ENCODE measurements around the gene FXYD6.

FXYD6 gene

GRCh38 chr11:117884994-117885393 lies 8.5 kb upstream of the FXYD6 start:
- DNase-seq (ENCODE audit: low read depth), result no peak

GRCh38 chr11:117883063-117883462 lies 6.6 kb upstream of the FXYD6 start:
- no peak for DNase-seq (ENCODE audit: low read depth)

DNA sequence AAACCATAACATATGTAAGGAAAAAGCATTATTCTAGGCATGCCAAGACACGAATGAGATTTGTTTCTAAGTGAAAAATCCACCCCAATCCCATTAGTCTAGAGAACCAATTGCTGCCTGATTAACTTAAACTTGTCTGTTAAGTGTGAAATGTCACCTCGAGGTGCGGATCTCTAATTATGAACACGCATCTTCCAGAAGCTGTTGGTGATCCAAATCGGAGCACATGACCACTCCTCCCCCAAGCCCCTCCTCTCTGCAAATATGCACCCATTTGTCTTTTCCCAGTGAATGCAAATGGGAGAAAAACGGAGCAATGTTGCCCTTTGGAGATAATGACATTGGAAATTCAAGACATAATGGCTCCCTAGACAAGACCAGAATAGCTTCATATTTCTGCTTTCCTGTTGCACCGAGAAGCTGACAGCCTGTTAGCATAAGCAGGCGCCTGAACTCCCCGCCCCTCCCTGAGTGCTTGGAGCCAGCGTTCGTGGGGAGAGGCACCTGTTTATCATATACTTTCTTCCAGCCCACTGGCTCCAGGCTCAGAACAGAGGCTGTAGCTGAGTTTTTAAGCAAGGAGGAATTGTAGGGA lies 6.0 kb upstream of the FXYD6 start:
- DNase-seq (ENCODE audit: low read depth), result no peak

GRCh38 chr11:117881217-117881616 lies 4.8 kb upstream of the FXYD6 start:
- DNase-seq (ENCODE audit: low read depth), result no peak

GRCh38 chr11:117879516-117880480 lies 3.3 kb upstream of the FXYD6 start:
- DNase-seq (ENCODE audit: low read depth), result no peak

- no peak for DNase-seq (ENCODE audit: low read depth)
Measured at GRCh38 chr11:117878939-117879475, 2.5 kb upstream of the FXYD6 start.

DNA sequence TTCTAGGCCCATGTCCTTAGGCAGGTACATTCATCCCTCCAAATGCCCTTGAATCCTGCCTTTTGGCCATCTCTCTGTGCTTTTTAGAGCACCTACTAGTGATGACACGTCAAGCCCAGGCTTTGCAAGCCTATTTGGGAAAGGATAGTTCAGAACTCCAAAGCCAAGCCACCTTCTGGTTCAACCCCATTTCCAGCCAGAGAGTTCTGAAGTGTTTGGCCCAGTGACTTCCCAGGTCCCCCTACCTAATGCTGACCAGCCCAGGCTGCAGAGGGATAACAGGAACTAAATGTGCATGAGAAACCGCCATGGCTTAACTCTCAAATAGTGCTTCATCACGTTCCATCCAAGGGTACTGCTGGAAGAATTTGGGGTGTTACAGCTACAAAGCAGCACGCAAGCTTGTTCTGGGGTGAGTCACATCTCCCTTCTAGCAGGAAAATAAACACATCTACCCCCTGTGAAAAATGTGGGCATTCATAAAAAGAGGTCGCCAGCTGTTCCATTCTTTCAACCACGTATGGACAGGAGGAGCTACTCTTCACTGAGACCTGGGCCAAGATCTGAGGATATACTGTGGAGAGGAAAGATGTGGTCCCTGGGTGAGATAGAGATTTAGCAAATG lies 2.0 kb upstream of the FXYD6 start:
- DNase-seq (ENCODE audit: low read depth), result no peak

GRCh38 chr11:117877120-117877784 lies 794 bp upstream of the FXYD6 start:
- no peak for DNase-seq (ENCODE audit: low read depth)

- DNase-seq (ENCODE audit: low read depth), result no peak
Measured at GRCh38 chr11:117876059-117876340, 458 bp downstream of the FXYD6 start.

DNA sequence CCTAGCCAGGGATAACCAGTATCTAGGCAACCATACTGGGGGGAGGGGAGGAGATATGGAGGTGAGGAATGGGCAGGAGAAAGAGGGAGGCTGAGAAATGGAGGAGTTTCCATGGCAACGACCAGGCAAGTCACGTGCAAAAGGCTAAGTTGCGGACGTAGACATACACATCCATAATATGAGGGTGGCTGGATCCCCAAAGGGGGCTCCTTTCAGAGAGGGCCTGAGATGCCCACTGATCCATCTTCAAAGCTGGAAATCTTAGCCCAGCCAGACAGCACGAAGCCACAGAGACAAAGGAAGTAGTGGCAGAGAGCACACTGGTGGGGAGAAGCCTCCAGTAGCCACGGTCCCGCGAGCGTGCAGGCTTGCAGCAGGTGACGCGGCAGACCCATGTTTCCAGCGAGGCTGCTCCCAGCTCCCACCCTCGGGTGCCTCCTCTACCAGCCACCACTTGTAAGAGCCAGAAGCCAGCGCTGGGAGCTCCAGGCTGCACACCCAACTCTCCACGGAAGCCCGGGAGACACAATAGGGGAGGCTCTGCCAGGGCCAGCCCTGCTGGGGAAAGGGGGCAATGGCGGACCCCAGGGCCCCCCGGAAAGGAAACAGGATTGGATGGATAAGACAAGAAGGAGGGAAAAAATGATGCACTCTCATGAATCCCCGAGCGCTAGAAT lies 938 bp downstream of the FXYD6 start:
- DNase-seq (ENCODE audit: low read depth), result no peak

- DNase-seq (ENCODE audit: low read depth), result no peak
Measured at GRCh38 chr11:117874910-117875381, 1.5 kb downstream of the FXYD6 start.

DNA sequence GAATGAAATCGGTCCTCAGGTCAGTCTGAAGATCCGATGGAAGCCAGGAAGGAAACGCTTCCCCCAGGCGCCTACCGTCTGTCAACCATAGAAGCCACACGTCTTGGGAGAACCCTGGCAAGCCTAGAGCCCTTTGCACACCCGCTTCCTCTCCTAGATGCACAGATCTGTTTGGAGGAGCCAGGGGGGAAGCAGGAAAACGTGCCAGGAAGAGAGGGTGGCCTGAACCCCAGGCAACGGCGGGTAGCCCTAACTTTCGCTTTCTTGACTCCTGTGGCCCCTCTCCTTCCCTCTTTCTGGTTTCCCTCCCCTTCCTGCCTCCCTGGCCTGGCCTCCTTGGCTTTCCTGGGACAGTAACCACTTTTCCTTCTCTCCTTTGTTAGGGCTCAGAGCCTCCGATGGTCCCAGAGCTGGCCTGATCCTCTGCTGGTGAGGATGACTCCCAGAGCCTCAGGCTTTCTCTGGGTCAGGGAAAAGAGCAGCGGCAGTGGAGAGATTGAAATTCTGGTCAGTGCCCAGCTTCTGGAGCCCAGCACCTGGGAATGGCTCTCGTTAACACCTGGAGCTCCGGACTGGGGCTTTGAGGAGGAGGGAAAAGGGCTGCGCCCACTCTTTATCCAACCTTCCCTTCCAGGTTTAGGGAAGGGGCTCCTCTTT lies 2.1 kb downstream of the FXYD6 start:
- no peak for DNase-seq (ENCODE audit: low read depth)

GRCh38 chr11:117873828-117874125 lies 2.7 kb downstream of the FXYD6 start:
- no peak for DNase-seq (ENCODE audit: low read depth)

DNA sequence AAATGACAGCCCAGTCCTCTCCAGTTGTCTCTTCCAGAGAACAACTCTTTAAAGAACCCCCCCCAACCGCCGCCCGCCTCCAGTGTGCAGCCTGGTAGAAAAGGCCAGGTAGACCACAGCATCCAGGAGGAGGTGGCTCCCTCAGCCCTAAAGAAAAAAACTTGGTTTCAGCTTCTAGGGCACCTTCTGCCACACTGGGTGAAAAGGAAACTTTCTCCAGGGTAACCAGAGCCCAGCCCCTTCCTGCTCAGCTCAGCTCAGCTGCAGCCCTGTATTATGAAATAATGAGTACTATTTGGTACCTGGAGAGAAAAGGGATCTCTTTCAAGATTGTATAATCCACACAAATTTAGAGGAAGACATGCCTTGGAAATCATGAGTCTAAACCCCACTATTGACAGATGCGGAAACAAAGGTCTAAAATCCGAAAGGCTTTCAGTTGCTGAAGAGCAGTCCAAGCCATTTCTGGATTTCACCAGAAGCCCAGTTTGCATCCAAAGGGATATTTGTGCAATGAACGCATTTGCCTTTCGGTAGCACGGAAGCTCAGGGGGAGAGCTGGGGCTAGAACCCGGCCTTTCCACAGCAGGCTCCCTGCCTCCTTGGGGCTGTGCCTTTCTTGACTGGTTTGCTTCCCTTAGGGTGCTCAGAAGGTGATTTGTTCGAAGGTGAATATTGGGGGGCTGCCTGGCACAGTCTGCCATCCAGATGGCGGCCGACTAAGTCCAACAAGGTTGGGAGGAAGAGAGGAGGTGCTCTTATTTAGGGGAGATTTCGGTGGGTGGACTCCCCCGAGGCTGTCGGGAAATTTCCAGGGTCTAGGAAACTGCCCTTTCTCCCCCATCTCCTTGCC lies 3.3 kb downstream of the FXYD6 start:
- no peak for DNase-seq (ENCODE audit: low read depth)

GRCh38 chr11:117872420-117872961 lies 4.0 kb downstream of the FXYD6 start:
- no peak for DNase-seq (ENCODE audit: low read depth)

DNA sequence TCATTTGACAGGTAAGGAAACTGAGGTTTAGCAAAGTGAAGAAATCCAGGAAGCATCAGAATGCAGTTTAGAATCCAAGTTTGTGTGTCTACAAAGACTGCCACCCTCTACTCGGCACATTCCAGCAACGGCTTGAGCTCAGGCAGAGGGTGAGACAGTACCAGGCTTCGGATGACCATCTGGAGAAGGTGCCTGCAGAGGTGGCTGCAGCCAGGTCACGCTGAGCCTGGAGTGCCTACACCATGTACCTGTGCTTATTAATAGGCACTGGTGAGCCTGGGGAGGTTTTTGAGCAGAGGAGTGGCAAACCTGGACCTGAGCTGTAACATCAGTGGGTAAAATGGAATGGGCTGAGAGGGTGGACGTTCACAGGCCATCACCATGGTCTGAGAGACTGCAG lies 4.7 kb downstream of the FXYD6 start:
- DNase-seq (ENCODE audit: low read depth), result no peak

GRCh38 chr11:117871160-117871559 lies 5.3 kb downstream of the FXYD6 start:
- DNase-seq (ENCODE audit: low read depth), result no peak

GRCh38 chr11:117870103-117870952 lies 6.1 kb downstream of the FXYD6 start:
- no peak for DNase-seq (ENCODE audit: low read depth)

GRCh38 chr11:117869604-117870003 lies 6.9 kb downstream of the FXYD6 start:
- DNase-seq (ENCODE audit: low read depth), result no peak
